Peyer's patch (tissue), 4 donors: Measurements from ENCODE around the gene SLC26A8.

Source experiments
- POLR2A ChIP-seq, 2 donors: fragments of 450-650 bp; IDR thresholded peaks; one replicate each; pipeline ENCODE4 v1.5.1; 2017; ENCODE audit warnings: antibody characterized with exemption in 2 of 2, mild to moderate bottlenecking in 2 of 2, moderate library complexity in 2 of 2
- TF ChIP-seq, protein P1 (sequence below), 6 experiments: fragments of 450-650 bp in 4 of 6; fragments of 200-600 bp in 2 of 6; sonication (generic) in 1 of 6; IDR thresholded peaks; one replicate each; pipeline ENCODE4 v1.5.1; 2017 to 2019; ENCODE audit warnings: antibody characterized with exemption in 6 of 6, mild to moderate bottlenecking in 3 of 6, moderate library complexity in 1 of 6

DNA sequence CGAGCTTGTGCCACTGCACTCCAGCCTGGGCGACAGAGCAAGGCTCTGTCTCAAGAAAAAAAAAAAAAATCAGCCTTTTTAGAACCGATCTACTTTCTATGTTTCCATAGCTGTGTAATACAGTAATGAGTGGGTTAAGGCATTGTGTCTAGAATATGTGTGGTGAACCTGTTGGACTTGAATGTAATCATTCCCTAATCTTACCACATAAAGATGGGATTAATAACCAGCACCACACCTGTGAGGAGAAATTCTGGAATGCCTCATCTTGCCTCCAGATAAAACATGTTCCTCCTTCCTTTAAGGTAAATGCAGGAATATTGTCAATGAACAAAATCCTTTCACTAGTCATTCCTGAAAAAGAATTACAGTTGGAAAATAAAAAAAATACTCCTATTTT lies 46.8 kb upstream of the SLC26A8 start:
- TF ChIP-seq, protein P1, sequence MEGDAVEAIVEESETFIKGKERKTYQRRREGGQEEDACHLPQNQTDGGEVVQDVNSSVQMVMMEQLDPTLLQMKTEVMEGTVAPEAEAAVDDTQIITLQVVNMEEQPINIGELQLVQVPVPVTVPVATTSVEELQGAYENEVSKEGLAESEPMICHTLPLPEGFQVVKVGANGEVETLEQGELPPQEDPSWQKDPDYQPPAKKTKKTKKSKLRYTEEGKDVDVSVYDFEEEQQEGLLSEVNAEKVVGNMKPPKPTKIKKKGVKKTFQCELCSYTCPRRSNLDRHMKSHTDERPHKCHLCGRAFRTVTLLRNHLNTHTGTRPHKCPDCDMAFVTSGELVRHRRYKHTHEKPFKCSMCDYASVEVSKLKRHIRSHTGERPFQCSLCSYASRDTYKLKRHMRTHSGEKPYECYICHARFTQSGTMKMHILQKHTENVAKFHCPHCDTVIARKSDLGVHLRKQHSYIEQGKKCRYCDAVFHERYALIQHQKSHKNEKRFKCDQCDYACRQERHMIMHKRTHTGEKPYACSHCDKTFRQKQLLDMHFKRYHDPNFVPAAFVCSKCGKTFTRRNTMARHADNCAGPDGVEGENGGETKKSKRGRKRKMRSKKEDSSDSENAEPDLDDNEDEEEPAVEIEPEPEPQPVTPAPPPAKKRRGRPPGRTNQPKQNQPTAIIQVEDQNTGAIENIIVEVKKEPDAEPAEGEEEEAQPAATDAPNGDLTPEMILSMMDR (IDR thresholded peaks at IDR 0.05): no peak
- no peak for TF ChIP-seq POLR2A (IDR thresholded peaks at IDR 0.05)
